BJ (cell line): Measurements from ENCODE around the gene TNS1. TPM values are rescaled to one million over a fixed set of nuclear protein-coding genes. Genes with fewer than 3 reads are reported as not detected.

Experiments
- CTCF ChIA-PET: fragments of 350-600 bp; formaldehyde crosslinking; extraction: SDS; loops from one replicate; lab custom pipeline; 2021; ENCODE audit warnings: antibody characterized with exemption, inconsistent platforms; lab: Yijun Ruan, JAX
- POLR2A ChIA-PET: fragments of 300-600 bp; sonication (Branson Sonifier 250); formaldehyde crosslinking; extraction: SDS; loops from one replicate; lab custom pipeline; 2021; ENCODE audit warnings: antibody characterized with exemption; lab: Charles Lee
- DNase-seq: peaks from one replicate; pipeline ENCODE4 v3.0.0-alpha.2; 2011; ENCODE audit warnings: low read depth
- H3K27me3 ChIP-seq: 2 replicates; pipeline ENCODE4 v1.6.0; 2011; ENCODE audit warnings: low read length; ENCODE audit not compliant: control insufficient read depth, insufficient read depth
- H3K36me3 ChIP-seq: 2 replicates; pipeline ENCODE4 v1.5.1; 2011; ENCODE audit warnings: low read length; ENCODE audit not compliant: control insufficient read depth, insufficient read depth
- H3K4me3 ChIP-seq: 2 replicates; pipeline ENCODE4 v1.5.1; 2011; ENCODE audit warnings: low read depth, mild to moderate bottlenecking, control low read depth, low read length
- CTCF ChIP-seq: IDR thresholded peaks from 2 replicates; pipeline ENCODE4 v1.5.1; 2011; ENCODE audit warnings: low read depth, mild to moderate bottlenecking, control low read depth, inconsistent platforms, low read length, moderate library complexity; ENCODE audit not compliant: insufficient read depth
- polyA plus RNA-seq: library from polyadenylated mRNA; depleted of rRNA; stranded (reverse); fragments of >200 nt; gene quantifications from 2 replicates; pipeline ENCODE4 v1.2.3, GENCODE V29; 2011

Gene TNS1
- polyA plus RNA-seq, 1 experiment: 35.6 TPM

GRCh38 chr2:218029366-218030360, 26.9 kb upstream of the TNS1 start:
- DNase-seq: no peak
- ChIA-PET POLR2A (no interaction called here), CTCF (interaction anchor here (0.7 to 2.1 kb wide), 6 partner anchors 128 to 244 kb away, joined by 3 to 10 read pairs (median 4); no protein-coding TSS in a partner anchor)
- no peak for TF ChIP-seq CTCF
- Histone ChIP-seq H3K4me3 (no peak overlapping the region), H3K27me3 (peaks cover 10% of the 10 kb centered on the region), H3K36me3 (no peaks in the 10 kb centered on the region)

- no peak for TF ChIP-seq CTCF
- H3K27me3 ChIP-seq: peaks cover 12% of the 10 kb centered on the region
- CTCF ChIA-PET: interaction anchor here (0.9 to 2.1 kb wide), 5 partner anchors 13 to 243 kb away, joined by 3 to 10 read pairs (median 4); no protein-coding TSS in a partner anchor
Observed at GRCh38 chr2:218028562-218029348, 26.0 kb upstream of the TNS1 start.

GRCh38 chr2:218028189-218028495, 25.3 kb upstream of the TNS1 start:
- Histone ChIP-seq H3K4me3 (no peak overlapping the region), H3K27me3 (peaks cover 12% of the 10 kb centered on the region), H3K36me3 (no peaks in the 10 kb centered on the region)
- no peak for TF ChIP-seq CTCF
- POLR2A ChIA-PET: no interaction called here
- CTCF ChIA-PET: interaction anchor here (0.9 to 2.1 kb wide), 5 partner anchors 8 to 243 kb away, joined by 3 to 10 read pairs (median 4); no protein-coding TSS in a partner anchor
- DNase-seq: no peak

More at GRCh38 chr2:218028562-218029348, 26.0 kb upstream of the TNS1 start:
- no peaks in the 10 kb centered on the region for H3K36me3 ChIP-seq
- POLR2A ChIA-PET: no interaction called here
- DNase-seq: no peak
- H3K4me3 ChIP-seq: no peak overlapping the region

- DNase-seq: no peak
- peaks cover 8% of the 10 kb centered on the region for H3K27me3 ChIP-seq
- POLR2A ChIA-PET: no interaction called here
- CTCF ChIA-PET: interaction anchor here (0.9 to 2.1 kb wide), 5 partner anchors 9 to 242 kb away, joined by 3 to 10 read pairs (median 4); no protein-coding TSS in a partner anchor
- no peaks in the 10 kb centered on the region for H3K36me3 ChIP-seq
- no peak overlapping the region for H3K4me3 ChIP-seq
- TF ChIP-seq CTCF: no peak
Observed at GRCh38 chr2:218027426-218028188, 24.8 kb upstream of the TNS1 start.
